IMR-90 (cell line): ENCODE measurements around the gene ADAT1. TPM values are rescaled to one million over a fixed set of nuclear protein-coding genes. Genes with fewer than 3 reads are reported as not detected.

Experiments
- ATAC-seq: fragments of 200-7000 bp; cut with Tn5 transposase; 2 replicates; pipeline ENCODE4 v1.9.1; 2020; ENCODE audit warnings: low read depth, mild to moderate bottlenecking, moderate library complexity
- BruUV-seq: library from RNA; stranded (reverse); fragments of 400-500 nt; replicated peaks from 2 replicates; lab custom pipeline; 2021; lab: Mats Ljungman, UMichigan
- CTCF ChIA-PET: fragments of 300-600 bp; formaldehyde crosslinking; extraction: SDS; loops from one replicate; lab custom pipeline; 2021; ENCODE audit warnings: antibody characterized with exemption; lab: Yijun Ruan, JAX
- POLR2A ChIA-PET: fragments of 300-600 bp; sonication (Branson Sonifier 250); formaldehyde crosslinking; loops from one replicate; lab custom pipeline; 2022; ENCODE audit warnings: antibody characterized with exemption; ENCODE audit not compliant: unreplicated experiment; lab: Charles Lee
- DNase-seq: peaks from one replicate; pipeline ENCODE4 v3.0.0; 2013
- H2AFZ ChIP-seq: replicated peaks from 2 replicates; pipeline ENCODE3; 2013; ENCODE audit warnings: low read length, mild to moderate bottlenecking; ENCODE audit not compliant: poor library complexity
- H2AK5ac ChIP-seq: 2 replicates; pipeline ENCODE4 v1.6.1; 2013; ENCODE audit warnings: low read depth, low read length, inconsistent platforms
- H2AK9ac ChIP-seq: replicated peaks from 2 replicates; pipeline ENCODE3; 2013; ENCODE audit warnings: mild to moderate bottlenecking, low read depth, low read length, moderate library complexity; ENCODE audit not compliant: poor library complexity
- H2BK120ac ChIP-seq: 2 replicates; pipeline ENCODE4 v1.6.1; 2013; ENCODE audit warnings: low read depth, low read length, inconsistent platforms
- H2BK15ac ChIP-seq: 3 replicates; pipeline ENCODE4 v1.6.1; 2013; ENCODE audit warnings: low read depth, low read length, inconsistent platforms
- H2BK20ac ChIP-seq: 2 replicates; pipeline ENCODE4 v1.6.1; 2013; ENCODE audit warnings: low read depth, mild to moderate bottlenecking, inconsistent platforms, low read length, moderate library complexity
- H2BK5ac ChIP-seq: 2 replicates; pipeline ENCODE4 v1.6.1; 2013; ENCODE audit warnings: mild to moderate bottlenecking, low read depth, low read length, inconsistent platforms; ENCODE audit not compliant: poor library complexity, severe bottlenecking
- H3K14ac ChIP-seq: replicated peaks from 2 replicates; pipeline ENCODE4 v1.6.1; 2013; ENCODE audit warnings: low read depth, low read length, inconsistent platforms
- H3K18ac ChIP-seq: 2 replicates; pipeline ENCODE4 v1.6.1; 2013; ENCODE audit warnings: low read depth, low read length, control low read depth
- H3K23ac ChIP-seq: 2 replicates; pipeline ENCODE4 v1.6.1; 2013; ENCODE audit warnings: low read depth, low read length, inconsistent platforms
- H3K27ac ChIP-seq: 2 replicates; pipeline ENCODE4 v1.5.1; 2013; ENCODE audit warnings: mild to moderate bottlenecking, control low read depth, low read length; ENCODE audit not compliant: insufficient read depth
- H3K27me3 ChIP-seq: 2 replicates; pipeline ENCODE4 v1.6.1; 2013; ENCODE audit warnings: low read length; ENCODE audit not compliant: control insufficient read depth, insufficient read depth
- H3K36me3 ChIP-seq: 2 replicates; pipeline ENCODE4 v1.6.1; 2013; ENCODE audit warnings: low read length, mixed read lengths; ENCODE audit not compliant: control insufficient read depth, insufficient read depth
- H3K4ac ChIP-seq: 2 replicates; pipeline ENCODE4 v1.6.1; 2013; ENCODE audit warnings: low read depth, low read length, inconsistent platforms
- H3K4me1 ChIP-seq: 2 replicates; pipeline ENCODE4 v1.6.1; 2013; ENCODE audit warnings: low read length, mixed read lengths; ENCODE audit not compliant: control insufficient read depth, insufficient read depth
- H3K4me2 ChIP-seq: 2 replicates; pipeline ENCODE4 v1.6.1; 2013; ENCODE audit warnings: low read depth, mild to moderate bottlenecking, control low read depth, low read length, moderate library complexity
- H3K4me3 ChIP-seq: 2 replicates; pipeline ENCODE4 v1.5.1; 2013; ENCODE audit warnings: low read depth, mild to moderate bottlenecking, control low read depth, low read length, moderate library complexity; ENCODE audit not compliant: insufficient read depth
- H3K56ac ChIP-seq: 2 replicates; pipeline ENCODE4 v1.6.1; 2013; ENCODE audit warnings: low read length, inconsistent platforms; ENCODE audit not compliant: insufficient read depth; ENCODE audit errors: extremely low read depth
- H3K79me1 ChIP-seq, 2 experiments: 2 replicates each; pipeline ENCODE4 v1.6.1; 2013; ENCODE audit warnings: low read length in 2 of 2, inconsistent platforms in 1 of 2, low read depth in 1 of 2
- H3K9ac ChIP-seq: 2 replicates; pipeline ENCODE4 v1.6.1; 2013; ENCODE audit warnings: low read depth, low read length, control low read depth
- H3K9me1 ChIP-seq: 2 replicates; pipeline ENCODE4 v1.6.1; 2013; ENCODE audit warnings: low read length, inconsistent platforms; ENCODE audit not compliant: insufficient read depth
- H3K9me3 ChIP-seq: 2 replicates; pipeline ENCODE4 v1.6.1; 2013; ENCODE audit warnings: low read length; ENCODE audit not compliant: control insufficient read depth, insufficient read depth
- H4K20me1 ChIP-seq: 2 replicates; pipeline ENCODE4 v1.6.1; 2013; ENCODE audit warnings: low read length, inconsistent platforms; ENCODE audit not compliant: insufficient read depth
- H4K5ac ChIP-seq: 2 replicates; pipeline ENCODE4 v1.6.1; 2013; ENCODE audit warnings: mild to moderate bottlenecking, low read depth, low read length, control low read depth
- H4K8ac ChIP-seq, 2 experiments: 2 replicates each; pipeline ENCODE4 v1.6.1; 2013; ENCODE audit warnings: low read depth in 2 of 2, low read length in 2 of 2, control low read depth in 1 of 2, inconsistent platforms in 1 of 2
- H4K91ac ChIP-seq: 2 replicates; pipeline ENCODE4 v1.6.1; 2013; ENCODE audit warnings: low read depth, low read length, inconsistent platforms; ENCODE audit not compliant: insufficient read depth
- BHLHE40 ChIP-seq: fragments of 150-350 bp; IDR thresholded peaks from 2 replicates; pipeline ENCODE4 v1.6.1; 2016; ENCODE audit warnings: mild to moderate bottlenecking, low read depth, low read length
- CEBPB ChIP-seq: IDR thresholded peaks from 2 replicates; pipeline ENCODE4 v1.6.1; 2012; ENCODE audit warnings: low read depth, low read length, improper control_type of control experiment
- CTCF ChIP-seq: conservative IDR thresholded peaks from 2 replicates; pipeline ENCODE4 v1.5.1; 2012; ENCODE audit warnings: mild to moderate bottlenecking, low read depth, low read length, improper control_type of control experiment
- ELK1 ChIP-seq: fragments of 150-350 bp; IDR thresholded peaks from 2 replicates; pipeline ENCODE4 v1.6.1; 2016; ENCODE audit warnings: low read depth, mild to moderate bottlenecking, low read length, moderate library complexity, borderline replicate concordance
- FOS ChIP-seq: fragments of 150-350 bp; IDR thresholded peaks from 2 replicates; pipeline ENCODE4 v1.6.1; 2016; ENCODE audit warnings: low read depth, low read length
- MAFK ChIP-seq: IDR thresholded peaks from 2 replicates; pipeline ENCODE4 v1.6.1; 2012; ENCODE audit warnings: low read depth, low read length, improper control_type of control experiment
- MAZ ChIP-seq: IDR thresholded peaks from 2 replicates; pipeline ENCODE4 v1.6.1; 2012; ENCODE audit warnings: low read depth, mild to moderate bottlenecking, low read length, improper control_type of control experiment, moderate library complexity, borderline replicate concordance
- NFE2L2 ChIP-seq: fragments of 150-350 bp; IDR thresholded peaks from 2 replicates; pipeline ENCODE4 v1.6.1; 2016; ENCODE audit warnings: low read depth, mild to moderate bottlenecking, low read length
- POLR2A ChIP-seq: IDR thresholded peaks from 2 replicates; pipeline ENCODE4 v1.6.1; 2012; ENCODE audit warnings: mild to moderate bottlenecking, low read depth, low read length
- RAD21 ChIP-seq: IDR thresholded peaks from 2 replicates; pipeline ENCODE4 v1.6.1; 2012; ENCODE audit warnings: low read length, improper control_type of control experiment
- RCOR1 ChIP-seq: IDR thresholded peaks from 2 replicates; pipeline ENCODE4 v1.6.1; 2012; ENCODE audit warnings: mild to moderate bottlenecking, low read length, improper control_type of control experiment; ENCODE audit not compliant: insufficient replicate concordance
- RFX5 ChIP-seq: IDR thresholded peaks from 2 replicates; pipeline ENCODE4 v1.8.0; 2012; ENCODE audit warnings: low read depth, mild to moderate bottlenecking, low read length, moderate library complexity
- USF2 ChIP-seq: fragments of 150-350 bp; IDR thresholded peaks from 2 replicates; pipeline ENCODE4 v1.6.1; 2017; ENCODE audit warnings: mild to moderate bottlenecking, antibody characterized with exemption, low read length, low read depth
- WGBS, 2 experiments: methylation state at CpG; one replicate each; pipeline versions ENCODE4 v1.1.5 to v1.1.7; 2013; ENCODE audit warnings: missing lambda C conversion rate in 2 of 2; ENCODE audit not compliant: insufficient read length in 1 of 2; ENCODE audit errors: extremely low coverage in 2 of 2; 5-methylcytosine and 5-hydroxymethylcytosine counted together
- dilution Hi-C: fragments of 300-500 bp; cut with HindIII; formaldehyde crosslinking; loops from one replicate; pipeline ENCODE4 v1.14.3; 2018; ENCODE audit warnings: low sequenced_read_pairs; ENCODE audit not compliant: unreplicated experiment
- in situ Hi-C: fragments of 300-500 bp; cut with MboI; formaldehyde crosslinking; loops from 3 replicates; pipeline ENCODE4 v1.14.3; 2019; ENCODE audit warnings: low sequenced_read_pairs, inconsistent platforms, mixed read lengths
- intact Hi-C: fragments of 100-400 bp; cut with micrococcal nuclease; formaldehyde crosslinking; loops from 2 replicates; pipeline ENCODE4 v1.10.0; 2022
- polyA plus RNA-seq, 3 experiments: library from polyadenylated mRNA; depleted of rRNA; stranded (reverse); fragments of >200 nt; gene quantifications; 2 replicates each; pipeline ENCODE4 v1.2.3, GENCODE V29; 2012; ENCODE audit warnings: low replicate concordance in 1 of 3
- total RNA-seq: library from RNA; depleted of rRNA; stranded (reverse); fragments of >200 nt; gene quantifications from 2 replicates; pipeline ENCODE4 v1.2.3, GENCODE V29; 2012

ADAT1 gene
- total and polyA plus RNA-seq, 2 of the 4 experiments (the other 2 are of a cell fraction), result 22.7 to 52.9 TPM

GRCh38 chr16:75584108-75584507 lies 39.0 kb downstream of the ADAT1 start:
- Histone ChIP-seq H3K56ac (no peak overlapping the region), H3K23ac (no peak overlapping the region), H2AK9ac (no peak overlapping the region), H3K9ac (no peak overlapping the region), H3K36me3 (peaks cover 7% of the 10 kb centered on the region), H4K5ac (no peak overlapping the region), H3K4me1 (no peaks in the 10 kb centered on the region), H3K18ac (no peak overlapping the region), H3K79me1 (no peaks in the 10 kb centered on the region; a peak in 1 of 4 replicates), H3K27ac (no peak overlapping the region), H3K9me3 (no peaks in the 10 kb centered on the region), H2AK5ac (no peak overlapping the region), H2AFZ (no peak overlapping the region), H3K27me3 (no peaks in the 10 kb centered on the region), H4K20me1 (no peaks in the 10 kb centered on the region), H3K9me1 (peaks cover 3% of the 10 kb centered on the region; the same call in 1 of the 2 replicates), H4K8ac (no peak overlapping the region), H2BK15ac (no peak overlapping the region), H3K4me3 (no peak overlapping the region), H4K91ac (no peak overlapping the region), H2BK5ac (no peak overlapping the region), H3K4me2 (no peak overlapping the region), H2BK120ac (no peak overlapping the region), H3K4ac (no peak overlapping the region), H2BK20ac (no peak overlapping the region), H3K14ac (no peak overlapping the region)
- intact Hi-C loops (no loop called here), dilution Hi-C loops (no loop called here), in situ Hi-C loops (loop anchor here (25.0 kb wide), 1 partner anchor 372 kb away; the partner anchor contains the start of genes CTRB1 and CTRB2)
- no peak for TF ChIP-seq RCOR1
- no peak for TF ChIP-seq MAZ
- no peak for TF ChIP-seq CEBPB
- TF ChIP-seq NFE2L2, result no peak
- TF ChIP-seq FOS, result no peak
- TF ChIP-seq MAFK, result no peak
- TF ChIP-seq CTCF, result no peak
- no peak for TF ChIP-seq RFX5
- no peak for TF ChIP-seq BHLHE40
- no peak for TF ChIP-seq USF2
- no peak for TF ChIP-seq RAD21
- TF ChIP-seq ELK1, result no peak
- no peak for TF ChIP-seq POLR2A
- BruUV-seq, result no TSS peak
- whole genome bisulfite sequencing, 2 experiments, result 100% methylated on average over 1 of the region's 3 CpGs; no CpG with 5 or more reads in 1 of the 2 experiments
- DNase-seq (no peak), ATAC-seq (no peak)
- ChIA-PET CTCF (interaction anchor here (0.5 kb wide), 2 partner anchors 28 to 65 kb away, joined by 3 read pairs; no protein-coding TSS in a partner anchor), POLR2A (no interaction called here)
